ENCODE results near the gene DPF3. TPM values are rescaled to one million over a fixed set of nuclear protein-coding genes. Genes with fewer than 3 reads are reported as not detected.

The DPF3 gene
- polyA plus RNA-seq, 1 donor = 3.5 TPM

DNA sequence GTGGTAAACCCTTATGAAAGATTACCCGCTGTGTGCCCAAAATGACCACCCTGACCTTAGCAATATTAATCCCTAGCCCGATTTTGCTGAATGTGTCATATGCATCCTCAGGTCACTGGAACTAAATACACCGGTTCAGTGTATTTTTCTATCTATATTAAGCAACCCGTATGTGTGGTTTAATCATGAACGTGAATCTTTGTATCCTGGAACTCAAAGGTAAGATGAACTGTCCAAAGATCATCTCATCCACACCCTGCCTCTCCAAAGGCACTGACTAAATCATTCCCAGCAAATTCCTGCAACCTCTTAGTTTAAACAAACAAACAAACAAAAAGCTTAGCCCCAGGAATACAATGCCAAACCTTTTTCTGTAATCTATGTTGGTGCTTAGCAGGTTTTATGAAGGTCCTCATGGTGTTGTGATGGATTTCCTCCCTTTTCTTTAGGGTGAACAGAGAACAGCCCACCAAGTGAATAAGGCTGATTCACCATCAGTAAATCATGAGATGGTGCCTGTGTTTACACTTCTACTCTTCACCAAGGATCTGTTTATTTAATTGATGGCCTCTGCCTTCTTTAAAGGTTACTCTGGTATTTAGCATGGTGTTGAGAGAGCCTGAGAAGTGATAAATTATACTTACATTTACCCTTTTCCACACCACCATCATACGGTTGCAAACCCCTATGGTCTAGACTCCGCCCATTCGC is 298.6 kb downstream of the DPF3 start:
- DNase-seq = no peak
- H3K27me3 ChIP-seq (ENCODE audit: control insufficient read depth, insufficient read depth, low read length) = peaks cover 6% of the 10 kb centered on the region
- no peak overlapping the region for H3K4me3 ChIP-seq (ENCODE audit: low read length)
- no peaks in the 10 kb centered on the region for H3K36me3 ChIP-seq (ENCODE audit: control insufficient read depth, insufficient read depth, low read length)
- WGBS (ENCODE audit: insufficient coverage, low lambda C conversion rate) = no CpG with 5 or more reads among the region's 8 CpGs
- no peaks in the 10 kb centered on the region for H3K9me3 ChIP-seq (ENCODE audit: control insufficient read depth, low read depth, low read length)
- H3K27ac ChIP-seq (ENCODE audit: low read length) = no peak overlapping the region
- no peaks in the 10 kb centered on the region for H3K4me1 ChIP-seq (ENCODE audit: control insufficient read depth, insufficient read depth, low read length)

DNA sequence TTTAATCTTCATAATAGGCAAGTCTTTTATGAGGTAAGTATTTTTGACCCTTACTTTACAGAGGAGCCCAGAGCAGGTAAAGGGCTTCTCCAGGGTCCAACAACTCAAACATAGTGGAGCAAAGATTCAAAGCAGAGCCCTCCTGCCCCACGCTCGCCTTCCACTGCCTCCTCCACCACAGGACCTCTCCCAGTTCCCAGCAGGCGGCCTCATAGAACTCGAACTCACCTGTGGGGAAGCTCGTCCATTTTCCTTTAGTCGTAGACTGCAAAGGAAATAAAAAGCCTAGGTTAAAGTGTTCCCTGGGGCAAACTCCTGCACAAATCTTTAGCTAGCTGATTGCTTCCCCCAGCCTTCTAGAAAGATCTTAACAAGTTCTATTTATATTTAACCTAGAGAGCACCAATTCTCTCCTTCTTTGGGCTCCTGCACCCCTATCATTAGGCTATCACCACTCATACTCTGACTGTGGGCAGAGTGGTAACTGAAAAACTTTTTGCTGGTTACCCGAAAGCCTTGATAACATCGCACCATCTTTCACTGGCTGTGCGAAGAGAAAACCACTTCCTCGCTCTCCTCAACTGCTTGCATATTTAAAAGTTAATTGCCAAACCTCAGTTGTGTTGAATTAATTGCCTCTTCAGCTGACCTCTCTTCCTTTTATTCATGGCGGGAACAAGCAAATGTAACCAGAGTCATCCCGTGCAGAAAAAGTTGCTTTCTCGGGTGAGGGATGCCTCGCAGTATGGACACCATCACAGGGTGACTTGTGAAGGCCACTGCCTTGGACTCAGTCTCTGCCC is 299.6 kb downstream of the DPF3 start:
- no peaks in the 10 kb centered on the region for H3K36me3 ChIP-seq (ENCODE audit: control insufficient read depth, insufficient read depth, low read length)
- H3K27me3 ChIP-seq (ENCODE audit: control insufficient read depth, insufficient read depth, low read length) = peaks cover 6% of the 10 kb centered on the region
- no peak overlapping the region for H3K4me3 ChIP-seq (ENCODE audit: low read length)
- 100% methylated on average over 3 of the region's 14 CpGs for WGBS (ENCODE audit: insufficient coverage, low lambda C conversion rate)
- no peaks in the 10 kb centered on the region for H3K4me1 ChIP-seq (ENCODE audit: control insufficient read depth, insufficient read depth, low read length)
- no peak overlapping the region for H3K27ac ChIP-seq (ENCODE audit: low read length)
- no peaks in the 10 kb centered on the region for H3K9me3 ChIP-seq (ENCODE audit: control insufficient read depth, low read depth, low read length)
- no peak for DNase-seq

DNA sequence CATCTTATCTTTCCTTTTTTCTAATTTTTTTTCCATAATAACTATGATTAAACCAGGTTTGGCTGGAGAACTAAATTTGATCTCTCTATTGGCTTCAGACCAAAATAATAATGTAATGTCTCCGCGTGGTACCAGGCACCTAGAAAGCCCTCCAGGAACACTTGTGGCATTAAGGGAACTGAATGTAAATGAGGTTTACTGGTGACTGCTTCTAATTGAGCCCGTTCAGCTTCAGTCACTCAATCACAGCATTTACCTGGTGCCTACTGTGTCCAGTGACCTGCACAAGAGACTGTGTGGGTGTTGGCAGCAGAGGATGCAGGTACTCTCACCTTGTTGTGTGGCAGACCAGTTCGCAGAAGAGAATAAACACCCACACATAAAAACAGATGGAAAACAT is 302.5 kb downstream of the DPF3 start:
- WGBS (ENCODE audit: insufficient coverage, low lambda C conversion rate) = no CpG with 5 or more reads among the region's 4 CpGs
- H3K36me3 ChIP-seq (ENCODE audit: control insufficient read depth, insufficient read depth, low read length) = no peaks in the 10 kb centered on the region
- H3K9me3 ChIP-seq (ENCODE audit: control insufficient read depth, low read depth, low read length) = no peaks in the 10 kb centered on the region
- no peak overlapping the region for H3K4me3 ChIP-seq (ENCODE audit: low read length)
- no peaks in the 10 kb centered on the region for H3K4me1 ChIP-seq (ENCODE audit: control insufficient read depth, insufficient read depth, low read length)
- DNase-seq = no peak
- no peak overlapping the region for H3K27ac ChIP-seq (ENCODE audit: low read length)
- no peaks in the 10 kb centered on the region for H3K27me3 ChIP-seq (ENCODE audit: control insufficient read depth, insufficient read depth, low read length)

DNA sequence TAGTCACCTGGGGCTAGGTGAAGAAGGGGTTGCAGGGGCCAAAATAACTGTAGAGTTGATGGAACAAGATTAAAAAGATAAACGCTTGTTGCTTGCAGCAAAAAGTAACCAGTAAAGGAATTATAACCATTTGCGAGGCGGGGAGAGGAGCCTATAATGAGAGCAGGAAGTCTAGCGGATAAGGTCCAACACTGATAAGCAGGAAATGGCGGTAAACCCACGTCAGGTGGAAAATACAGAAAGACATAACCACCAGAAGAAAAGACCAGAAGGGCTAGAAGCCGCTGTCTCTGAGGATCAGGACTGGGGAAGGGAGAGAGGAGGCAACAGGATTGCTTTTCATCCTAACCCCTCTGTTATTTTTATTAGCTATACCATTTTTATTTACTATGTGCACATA is 303.3 kb downstream of the DPF3 start:
- no peaks in the 10 kb centered on the region for H3K27me3 ChIP-seq (ENCODE audit: control insufficient read depth, insufficient read depth, low read length)
- no peaks in the 10 kb centered on the region for H3K4me1 ChIP-seq (ENCODE audit: control insufficient read depth, insufficient read depth, low read length)
- H3K27ac ChIP-seq (ENCODE audit: low read length) = no peak overlapping the region
- no peaks in the 10 kb centered on the region for H3K36me3 ChIP-seq (ENCODE audit: control insufficient read depth, insufficient read depth, low read length)
- peak in 1 of 2 donors; percentile 9 for DNase-seq
- H3K9me3 ChIP-seq (ENCODE audit: control insufficient read depth, low read depth, low read length) = no peaks in the 10 kb centered on the region
- no peak overlapping the region for H3K4me3 ChIP-seq (ENCODE audit: low read length)
- no CpG with 5 or more reads among the region's 7 CpGs for WGBS (ENCODE audit: insufficient coverage, low lambda C conversion rate)

DNA sequence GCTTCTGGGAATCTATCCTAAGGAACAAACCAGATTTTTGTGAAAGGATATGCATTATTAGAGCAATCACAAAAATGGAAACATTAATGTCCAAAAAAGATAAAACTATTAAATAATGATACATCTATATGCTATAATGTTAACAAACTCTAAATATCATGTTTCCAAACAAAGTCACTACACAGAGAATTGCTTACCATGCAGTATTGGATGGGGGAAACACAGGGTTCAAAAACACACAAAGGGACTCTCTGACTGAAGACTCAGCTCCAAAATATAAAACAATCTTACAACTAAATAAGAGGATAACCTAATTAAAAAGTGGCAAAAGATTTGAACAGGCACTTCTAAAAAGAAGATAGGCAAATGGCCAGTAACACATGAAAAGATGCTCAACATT is 304.2 kb downstream of the DPF3 start:
- no peak for DNase-seq
- Histone ChIP-seq H3K9me3 (ENCODE audit: control insufficient read depth, low read depth, low read length) (no peaks in the 10 kb centered on the region), H3K27me3 (ENCODE audit: control insufficient read depth, insufficient read depth, low read length) (peaks cover 2% of the 10 kb centered on the region), H3K36me3 (ENCODE audit: control insufficient read depth, insufficient read depth, low read length) (no peaks in the 10 kb centered on the region), H3K27ac (ENCODE audit: low read length) (no peak overlapping the region), H3K4me1 (ENCODE audit: control insufficient read depth, insufficient read depth, low read length) (no peaks in the 10 kb centered on the region), H3K4me3 (ENCODE audit: low read length) (no peak overlapping the region)

DNA sequence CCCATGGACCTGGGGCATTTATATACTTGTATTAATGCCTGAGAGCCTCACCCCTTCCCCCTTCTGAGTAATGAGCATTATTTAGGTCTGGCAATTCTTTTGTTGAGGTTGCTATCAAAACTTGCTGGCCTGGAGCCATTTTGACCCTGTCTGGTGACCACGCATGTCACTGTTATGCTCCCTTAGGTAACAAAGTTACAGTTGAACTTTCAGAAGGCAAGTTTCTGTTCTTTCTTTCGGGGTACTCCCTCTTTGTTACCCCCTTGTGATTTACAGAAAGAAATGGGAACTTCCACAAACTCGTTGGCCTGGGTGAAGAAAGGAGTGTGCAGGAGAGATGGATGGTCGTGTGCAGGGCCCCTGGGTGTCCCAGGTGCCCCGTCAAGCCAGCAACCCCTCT is 305.4 kb downstream of the DPF3 start:
- no peak overlapping the region for H3K4me3 ChIP-seq (ENCODE audit: low read length)
- H3K27me3 ChIP-seq (ENCODE audit: control insufficient read depth, insufficient read depth, low read length) = peaks cover 2% of the 10 kb centered on the region
- H3K9me3 ChIP-seq (ENCODE audit: control insufficient read depth, low read depth, low read length) = no peaks in the 10 kb centered on the region
- WGBS (ENCODE audit: insufficient coverage, low lambda C conversion rate) = no CpG with 5 or more reads among the region's 5 CpGs
- H3K27ac ChIP-seq (ENCODE audit: low read length) = no peak overlapping the region
- H3K4me1 ChIP-seq (ENCODE audit: control insufficient read depth, insufficient read depth, low read length) = no peaks in the 10 kb centered on the region
- no peaks in the 10 kb centered on the region for H3K36me3 ChIP-seq (ENCODE audit: control insufficient read depth, insufficient read depth, low read length)
- no peak for DNase-seq

DNA sequence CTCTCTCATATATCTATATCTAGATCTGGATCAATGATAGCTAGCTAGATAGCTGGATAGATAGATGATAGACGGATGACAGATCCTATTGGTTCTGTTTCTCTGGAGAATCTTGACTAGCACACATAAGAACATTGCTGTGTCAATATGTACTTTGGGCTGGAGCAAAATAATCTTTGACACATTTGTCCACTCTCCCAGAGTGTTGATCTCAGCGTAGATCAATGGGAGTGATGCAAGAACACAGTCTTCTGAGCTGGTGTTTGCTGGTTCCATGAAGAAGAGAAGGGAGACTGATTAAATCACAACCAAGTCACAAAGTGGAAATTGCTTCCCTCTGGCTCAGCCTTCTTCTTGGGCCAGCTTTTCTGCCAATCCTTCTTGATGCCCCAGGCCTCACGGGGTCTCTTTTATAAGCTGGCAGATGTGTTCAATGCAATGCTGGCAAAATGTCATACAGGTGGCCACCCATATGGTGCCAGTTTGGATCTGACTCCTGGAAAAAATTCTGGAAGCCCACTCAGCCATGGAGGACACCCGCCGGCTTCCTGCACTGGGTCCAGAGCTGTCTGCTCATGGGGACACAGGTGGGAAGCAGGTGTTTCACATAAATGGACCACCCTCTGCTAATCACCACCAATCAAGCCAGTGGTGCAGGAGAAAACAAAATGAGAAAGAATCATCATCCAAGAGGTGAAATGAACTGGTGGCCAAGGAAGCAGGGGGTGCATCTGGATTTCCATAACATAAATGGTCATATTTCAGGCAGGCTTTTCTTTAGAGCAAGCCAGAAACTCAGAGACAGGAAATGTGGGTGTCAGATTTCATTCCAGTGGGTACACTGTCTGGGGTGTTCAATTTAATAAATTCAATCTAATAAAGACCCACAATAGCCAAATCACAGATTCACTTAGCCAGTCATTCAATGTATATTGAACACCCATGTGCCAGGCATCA is 310.3 kb downstream of the DPF3 start:
- Histone ChIP-seq H3K9me3 (ENCODE audit: control insufficient read depth, low read depth, low read length) (no peaks in the 10 kb centered on the region), H3K4me1 (ENCODE audit: control insufficient read depth, insufficient read depth, low read length) (no peaks in the 10 kb centered on the region), H3K27me3 (ENCODE audit: control insufficient read depth, insufficient read depth, low read length) (peaks cover 5% of the 10 kb centered on the region), H3K4me3 (ENCODE audit: low read length) (no peak overlapping the region), H3K27ac (ENCODE audit: low read length) (no peak overlapping the region), H3K36me3 (ENCODE audit: control insufficient read depth, insufficient read depth, low read length) (no peaks in the 10 kb centered on the region)
- no peak for DNase-seq
- no CpG with 5 or more reads among the region's 5 CpGs for WGBS (ENCODE audit: insufficient coverage, low lambda C conversion rate)

DNA sequence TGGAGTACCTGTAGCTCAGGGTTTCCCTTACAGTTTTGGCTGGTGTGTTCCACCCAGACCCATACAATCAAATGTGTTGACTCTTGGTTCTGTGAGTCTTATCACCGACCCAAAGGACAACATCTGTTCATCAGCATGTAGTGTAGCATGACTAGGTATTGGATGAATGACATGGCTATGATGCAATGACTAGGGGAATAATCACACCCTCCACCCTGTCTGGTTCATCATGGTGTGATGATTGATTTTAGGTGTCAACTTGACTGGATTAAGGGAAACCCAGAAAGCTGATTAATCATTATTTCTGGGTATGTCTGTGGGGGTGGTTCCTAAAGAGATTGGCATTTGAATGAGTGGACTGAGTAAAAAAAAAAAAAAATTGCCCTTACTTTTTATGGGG is 311.3 kb downstream of the DPF3 start:
- no peak for DNase-seq
- no peak overlapping the region for H3K27ac ChIP-seq (ENCODE audit: low read length)
- H3K9me3 ChIP-seq (ENCODE audit: control insufficient read depth, low read depth, low read length) = no peaks in the 10 kb centered on the region
- H3K36me3 ChIP-seq (ENCODE audit: control insufficient read depth, insufficient read depth, low read length) = no peaks in the 10 kb centered on the region
- no CpG with 5 or more reads among the region's 1 CpG for whole genome bisulfite sequencing (ENCODE audit: insufficient coverage, low lambda C conversion rate)
- H3K4me3 ChIP-seq (ENCODE audit: low read length) = no peak overlapping the region
- H3K27me3 ChIP-seq (ENCODE audit: control insufficient read depth, insufficient read depth, low read length) = peaks cover 5% of the 10 kb centered on the region
- H3K4me1 ChIP-seq (ENCODE audit: control insufficient read depth, insufficient read depth, low read length) = no peaks in the 10 kb centered on the region

DNA sequence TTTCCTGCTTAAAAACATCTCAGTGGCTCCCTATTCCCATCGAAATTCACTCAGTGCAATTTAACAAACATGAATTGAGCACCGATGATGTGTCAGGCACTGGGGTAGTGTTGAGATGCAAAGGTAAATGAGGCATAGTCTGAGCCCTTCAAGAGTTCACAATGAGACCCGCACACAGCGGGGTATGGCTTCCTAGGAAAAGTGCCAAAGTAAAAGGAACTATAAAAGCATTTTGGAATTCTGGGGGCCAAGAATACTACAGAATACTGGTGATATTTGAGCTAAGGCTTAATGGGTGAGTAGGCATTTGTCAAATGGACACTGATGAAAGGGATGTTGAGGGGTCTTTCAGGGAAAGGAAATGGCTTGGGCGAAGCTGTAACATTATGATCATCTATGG is 315.4 kb downstream of the DPF3 start:
- no peaks in the 10 kb centered on the region for H3K9me3 ChIP-seq (ENCODE audit: control insufficient read depth, low read depth, low read length)
- 100% methylated on average over 2 of the region's 5 CpGs for WGBS (ENCODE audit: insufficient coverage, low lambda C conversion rate)
- DNase-seq = no peak
- no peak overlapping the region for H3K4me3 ChIP-seq (ENCODE audit: low read length)
- H3K36me3 ChIP-seq (ENCODE audit: control insufficient read depth, insufficient read depth, low read length) = no peaks in the 10 kb centered on the region
- H3K27me3 ChIP-seq (ENCODE audit: control insufficient read depth, insufficient read depth, low read length) = peaks cover 3% of the 10 kb centered on the region
- H3K27ac ChIP-seq (ENCODE audit: low read length) = no peak overlapping the region
- no peaks in the 10 kb centered on the region for H3K4me1 ChIP-seq (ENCODE audit: control insufficient read depth, insufficient read depth, low read length)

DNA sequence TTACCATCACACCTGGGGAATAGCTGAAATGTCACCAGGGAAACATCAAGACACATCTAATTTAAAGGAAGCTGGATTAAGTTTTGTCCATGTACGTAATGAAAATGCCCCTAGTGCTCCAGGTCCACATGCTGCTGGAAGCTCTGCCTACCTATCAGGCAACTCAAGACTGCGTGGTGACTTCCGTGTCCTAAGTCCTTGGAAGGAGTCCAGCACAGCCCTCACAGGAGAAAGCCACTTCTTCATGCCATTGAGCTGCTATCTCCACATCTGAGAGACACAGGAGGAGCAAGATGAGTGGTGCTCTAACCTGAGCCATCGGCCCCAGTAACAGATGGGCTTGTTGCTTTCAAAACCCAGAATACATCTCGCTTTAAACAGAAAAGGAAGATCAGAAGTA is 316.4 kb downstream of the DPF3 start:
- peaks cover 3% of the 10 kb centered on the region for H3K27me3 ChIP-seq (ENCODE audit: control insufficient read depth, insufficient read depth, low read length)
- 80% methylated on average over 1 of the region's 5 CpGs for WGBS (ENCODE audit: insufficient coverage, low lambda C conversion rate)

More for the DNA sequence above, 316.4 kb downstream of the DPF3 start:
- Histone ChIP-seq H3K27ac (ENCODE audit: low read length) (no peak overlapping the region), H3K9me3 (ENCODE audit: control insufficient read depth, low read depth, low read length) (no peaks in the 10 kb centered on the region), H3K4me3 (ENCODE audit: low read length) (no peak overlapping the region), H3K4me1 (ENCODE audit: control insufficient read depth, insufficient read depth, low read length) (no peaks in the 10 kb centered on the region), H3K36me3 (ENCODE audit: control insufficient read depth, insufficient read depth, low read length) (no peaks in the 10 kb centered on the region)
- no peak for DNase-seq
